Prostate gland (tissue), 2 donors: ENCODE measurements around the gene TMEM108. TPM values are rescaled to one million over a fixed set of nuclear protein-coding genes. Genes with fewer than 3 reads are reported as not detected.

ENCODE experiments used
- DNase-seq: peaks from one replicate; pipeline ENCODE4 v3.0.0-alpha.2; 2019; ENCODE audit warnings: low spot score
- H3K27ac ChIP-seq, 2 donors: fragments of 200-600 bp; sonication (generic); 2 replicates each; pipeline ENCODE4 v1.5.1; 2017 to 2019
- H3K27me3 ChIP-seq: fragments of 200-600 bp; sonication (generic); replicated peaks from 2 replicates; pipeline ENCODE4 v1.5.1; 2019; ENCODE audit not compliant: insufficient read depth
- H3K36me3 ChIP-seq, 2 donors: fragments of 200-600 bp; sonication (generic); 1 replicate in 1 of 2; 2 replicates in 1 of 2; pipeline versions ENCODE4 v1.5.1 to v1.8.1; 2017 to 2019
- H3K4me1 ChIP-seq: fragments of 200-600 bp; sonication (generic); replicated peaks from 2 replicates; pipeline ENCODE4 v1.5.1; 2019
- H3K4me3 ChIP-seq, 2 donors: fragments of 200-600 bp; sonication (generic); 2 replicates each; pipeline ENCODE4 v1.5.1; 2017 to 2019
- H3K9me3 ChIP-seq: fragments of 200-600 bp; sonication (generic); 2 replicates; pipeline ENCODE4 v1.5.1; 2017
- POLR2A ChIP-seq: fragments of 450-650 bp; IDR thresholded peaks from one replicate; pipeline ENCODE4 v1.6.1; 2016; ENCODE audit warnings: antibody characterized with exemption, mild to moderate bottlenecking
- POLR2AphosphoS5 ChIP-seq: sonication (generic); formaldehyde crosslinking; IDR thresholded peaks from one replicate; pipeline ENCODE4 v1.6.1; 2017; ENCODE audit warnings: antibody characterized with exemption
- WGBS: methylation state at CpG from one replicate; pipeline ENCODE4 v1.1.5; 2018; 5-methylcytosine and 5-hydroxymethylcytosine counted together
- intact Hi-C: fragments of 100-400 bp; cut with DNase I; formaldehyde crosslinking; loops from one replicate; pipeline ENCODE4 v1.14.2; 2022
- total RNA-seq, 2 donors: library from RNA; depleted of rRNA; stranded (reverse); fragments of >200 nt; gene quantifications; one replicate each; pipeline ENCODE4 v1.1.0, GENCODE V29; 2016
- TF ChIP-seq, protein P1 (sequence below), 4 experiments: fragments of 200-600 bp in 2 of 4; fragments of 450-650 bp in 2 of 4; sonication (generic) in 2 of 4; IDR thresholded peaks; 1 replicate in 3 of 4; 2 replicates in 1 of 4; pipeline ENCODE4 v1.5.1; 2016 to 2019; ENCODE audit warnings: antibody characterized with exemption in 4 of 4, mild to moderate bottlenecking in 2 of 4, moderate library complexity in 2 of 4

TMEM108 gene
- total RNA-seq, 2 donors from 2014 or later: 8.1 TPM; not detected in 1

GRCh38 chr3:133089906-133090485 is 51.8 kb downstream of the TMEM108 start:
- WGBS: 77% methylated on average over 2 of the region's 2 CpGs
- TF ChIP-seq POLR2AphosphoS5 (no peak), POLR2A (no peak)
- TF ChIP-seq, protein P1, sequence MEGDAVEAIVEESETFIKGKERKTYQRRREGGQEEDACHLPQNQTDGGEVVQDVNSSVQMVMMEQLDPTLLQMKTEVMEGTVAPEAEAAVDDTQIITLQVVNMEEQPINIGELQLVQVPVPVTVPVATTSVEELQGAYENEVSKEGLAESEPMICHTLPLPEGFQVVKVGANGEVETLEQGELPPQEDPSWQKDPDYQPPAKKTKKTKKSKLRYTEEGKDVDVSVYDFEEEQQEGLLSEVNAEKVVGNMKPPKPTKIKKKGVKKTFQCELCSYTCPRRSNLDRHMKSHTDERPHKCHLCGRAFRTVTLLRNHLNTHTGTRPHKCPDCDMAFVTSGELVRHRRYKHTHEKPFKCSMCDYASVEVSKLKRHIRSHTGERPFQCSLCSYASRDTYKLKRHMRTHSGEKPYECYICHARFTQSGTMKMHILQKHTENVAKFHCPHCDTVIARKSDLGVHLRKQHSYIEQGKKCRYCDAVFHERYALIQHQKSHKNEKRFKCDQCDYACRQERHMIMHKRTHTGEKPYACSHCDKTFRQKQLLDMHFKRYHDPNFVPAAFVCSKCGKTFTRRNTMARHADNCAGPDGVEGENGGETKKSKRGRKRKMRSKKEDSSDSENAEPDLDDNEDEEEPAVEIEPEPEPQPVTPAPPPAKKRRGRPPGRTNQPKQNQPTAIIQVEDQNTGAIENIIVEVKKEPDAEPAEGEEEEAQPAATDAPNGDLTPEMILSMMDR (IDR thresholded peaks at IDR 0.05): no peak
- no peaks in the 10 kb centered on the region for H3K9me3 ChIP-seq
- intact Hi-C loops: no loop called here
- no peak overlapping the region for H3K27ac ChIP-seq
- H3K27me3 ChIP-seq: no peaks in the 10 kb centered on the region
- H3K36me3 ChIP-seq: no peaks in the 10 kb centered on the region
- DNase-seq: no peak
- no peaks in the 10 kb centered on the region for H3K4me1 ChIP-seq
- H3K4me3 ChIP-seq: no peak overlapping the region

DNA sequence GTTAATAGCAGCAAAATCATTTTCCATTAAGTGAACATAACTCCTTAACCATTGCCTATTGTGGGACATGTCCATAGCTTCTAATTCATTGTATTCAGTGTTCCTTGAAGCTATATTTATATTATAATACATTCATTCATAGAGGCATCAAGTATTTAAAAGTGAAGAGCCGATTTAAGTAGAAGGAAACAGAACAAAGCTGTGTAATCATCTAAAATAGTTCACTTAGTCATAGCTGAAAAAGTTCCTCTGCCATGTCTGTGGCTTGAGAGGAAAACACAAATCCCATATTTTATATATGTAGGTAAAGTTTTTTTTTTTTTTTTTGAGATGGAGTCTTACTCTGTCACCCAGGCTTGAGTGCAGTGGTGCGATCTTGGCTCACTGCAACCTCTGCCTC is 54.5 kb downstream of the TMEM108 start:
- Histone ChIP-seq H3K36me3 (no peaks in the 10 kb centered on the region), H3K9me3 (no peaks in the 10 kb centered on the region), H3K4me3 (no peak overlapping the region), H3K4me1 (no peaks in the 10 kb centered on the region), H3K27me3 (no peaks in the 10 kb centered on the region), H3K27ac (no peak overlapping the region)
- WGBS: 89% methylated on average over 2 of the region's 2 CpGs
- no peak for DNase-seq
- intact Hi-C loops: no loop called here
- TF ChIP-seq, protein P1 (IDR thresholded peaks at IDR 0.05): no peak
- no peak for TF ChIP-seq POLR2A
- TF ChIP-seq POLR2AphosphoS5: no peak

GRCh38 chr3:133093366-133093765 is 55.2 kb downstream of the TMEM108 start:
- DNase-seq: no peak
- intact Hi-C loops: no loop called here
- Histone ChIP-seq H3K27me3 (no peaks in the 10 kb centered on the region), H3K9me3 (no peaks in the 10 kb centered on the region), H3K4me3 (no peak overlapping the region), H3K4me1 (no peaks in the 10 kb centered on the region), H3K27ac (no peak overlapping the region), H3K36me3 (no peaks in the 10 kb centered on the region)
- WGBS: 89% methylated on average over 1 of the region's 1 CpG
- TF ChIP-seq POLR2AphosphoS5 (no peak), POLR2A (no peak)
- TF ChIP-seq, protein P1 (IDR thresholded peaks at IDR 0.05): no peak

DNA sequence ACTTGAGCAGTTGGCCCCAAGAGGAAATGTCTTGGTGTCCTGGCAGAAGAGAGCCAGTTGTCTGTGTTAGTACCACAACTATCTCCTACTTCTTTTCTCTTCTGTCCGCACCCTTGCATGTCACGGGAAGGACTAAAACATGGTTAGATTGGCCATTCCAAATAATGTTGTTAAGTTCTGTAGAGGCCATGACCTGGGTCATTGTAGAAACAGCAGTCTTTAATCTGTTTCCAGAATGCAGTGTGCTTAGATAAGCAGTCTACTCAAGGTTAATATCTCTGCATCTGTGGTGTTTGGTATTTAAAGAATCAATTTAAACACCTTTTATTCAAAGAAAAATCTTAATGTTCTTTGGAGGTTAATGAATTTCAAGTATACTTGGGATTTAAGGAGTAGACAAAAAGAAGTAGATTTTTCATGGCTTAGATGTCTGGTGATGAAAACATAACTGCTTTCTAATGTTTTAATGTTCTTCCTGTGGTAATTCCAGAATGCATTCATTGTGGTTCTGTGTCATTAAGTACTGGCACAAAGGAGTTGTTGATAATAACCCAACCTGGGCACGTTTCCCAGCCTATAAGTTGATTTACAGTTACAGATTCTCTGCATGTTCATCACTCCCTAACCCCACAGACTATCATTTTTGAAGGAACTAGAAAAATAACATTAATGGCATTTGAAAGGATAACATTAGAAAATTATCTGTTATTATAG is 58.9 kb downstream of the TMEM108 start:
- TF ChIP-seq POLR2A (no peak), POLR2AphosphoS5 (no peak)
- TF ChIP-seq, protein P1 (IDR thresholded peaks at IDR 0.05): no peak
- no peak for DNase-seq
- no peaks in the 10 kb centered on the region for H3K36me3 ChIP-seq
- no peak overlapping the region for H3K27ac ChIP-seq
- H3K4me3 ChIP-seq: no peak overlapping the region
- H3K27me3 ChIP-seq: no peaks in the 10 kb centered on the region
- no peaks in the 10 kb centered on the region for H3K9me3 ChIP-seq
- 38% methylated on average over 3 of the region's 3 CpGs for WGBS
- no peaks in the 10 kb centered on the region for H3K4me1 ChIP-seq
- intact Hi-C loops: no loop called here

DNA sequence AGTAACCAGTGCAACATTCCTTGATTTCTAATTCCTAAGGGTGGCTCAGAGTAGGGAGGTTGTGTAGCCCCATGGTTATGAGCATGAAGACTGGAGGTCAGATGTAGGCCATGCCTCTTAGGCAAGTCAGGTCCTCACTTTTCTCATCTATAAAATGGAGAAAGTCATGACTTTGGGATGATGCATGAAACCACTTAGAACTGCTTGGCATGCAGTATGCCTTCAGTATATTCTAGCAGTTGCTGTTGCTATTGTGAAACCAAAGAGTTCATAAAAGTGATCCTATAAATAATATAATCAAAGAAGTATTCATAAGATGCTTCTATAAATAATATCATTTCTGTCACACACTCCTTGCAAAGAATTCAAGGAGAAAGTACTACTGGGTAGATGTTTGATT is 65.5 kb downstream of the TMEM108 start:
- intact Hi-C loops: no loop called here
- TF ChIP-seq POLR2AphosphoS5 (no peak), POLR2A (no peak)
- TF ChIP-seq, protein P1 (IDR thresholded peaks at IDR 0.05): no peak
- no peak for DNase-seq
- H3K36me3 ChIP-seq: no peaks in the 10 kb centered on the region
- H3K9me3 ChIP-seq: no peaks in the 10 kb centered on the region
- no peak overlapping the region for H3K27ac ChIP-seq
- no peaks in the 10 kb centered on the region for H3K4me1 ChIP-seq
- no peaks in the 10 kb centered on the region for H3K27me3 ChIP-seq
- no peak overlapping the region for H3K4me3 ChIP-seq
